Measurements from ENCODE around the gene RNF14. TPM values are rescaled to one million over a fixed set of nuclear protein-coding genes. Genes with fewer than 3 reads are reported as not detected.

The RNF14 gene
- total and polyA plus RNA-seq, 12 donors: 20.3 to 130 (median 100) TPM

DNA sequence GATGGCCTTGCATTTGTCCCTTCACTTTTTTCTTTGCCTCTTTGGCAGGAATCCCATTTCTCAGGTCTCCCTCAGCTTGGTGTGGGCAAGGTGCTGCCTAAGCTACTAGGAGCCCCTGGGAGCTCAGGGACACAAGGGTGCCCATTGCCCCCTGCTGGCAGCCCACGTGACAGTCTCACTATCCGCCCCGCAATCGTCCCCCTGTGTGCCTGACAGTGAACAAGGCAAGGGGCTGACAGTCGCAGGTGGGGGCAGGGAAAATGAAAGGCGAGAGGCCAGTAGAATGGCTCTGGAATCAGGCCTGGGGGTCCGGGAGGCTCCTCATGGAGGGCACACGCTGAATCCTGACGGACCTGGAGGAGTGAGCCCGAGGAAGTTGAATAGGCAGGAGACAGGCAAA, 8.9 kb upstream of the RNF14 start:
- Histone ChIP-seq H3K36me3 (peaks cover 0 to 2% (median 0%) of the 10 kb centered on the region in 9 donors), H3K4me1 (peaks cover 5 to 60% (median 44%) of the 10 kb centered on the region in 9 donors), H3K9me3 (no peaks in the 10 kb centered on the region), H3K27me3 (no peaks in the 10 kb centered on the region), H3K4me3 (no peak overlapping the region), H3K27ac (peak overlapping the region in 8 of 10 donors; percentile 36 to 89 (median 82))
- intact Hi-C loops (cut with DNase I): loop anchor here in 9 of 10 donors (1.0 to 10.0 kb wide), 11 partner anchors 38 to 295 kb away; partner anchors contain the start of gene DELE1 (in 1 of the 9)
- TF ChIP-seq, protein P1, sequence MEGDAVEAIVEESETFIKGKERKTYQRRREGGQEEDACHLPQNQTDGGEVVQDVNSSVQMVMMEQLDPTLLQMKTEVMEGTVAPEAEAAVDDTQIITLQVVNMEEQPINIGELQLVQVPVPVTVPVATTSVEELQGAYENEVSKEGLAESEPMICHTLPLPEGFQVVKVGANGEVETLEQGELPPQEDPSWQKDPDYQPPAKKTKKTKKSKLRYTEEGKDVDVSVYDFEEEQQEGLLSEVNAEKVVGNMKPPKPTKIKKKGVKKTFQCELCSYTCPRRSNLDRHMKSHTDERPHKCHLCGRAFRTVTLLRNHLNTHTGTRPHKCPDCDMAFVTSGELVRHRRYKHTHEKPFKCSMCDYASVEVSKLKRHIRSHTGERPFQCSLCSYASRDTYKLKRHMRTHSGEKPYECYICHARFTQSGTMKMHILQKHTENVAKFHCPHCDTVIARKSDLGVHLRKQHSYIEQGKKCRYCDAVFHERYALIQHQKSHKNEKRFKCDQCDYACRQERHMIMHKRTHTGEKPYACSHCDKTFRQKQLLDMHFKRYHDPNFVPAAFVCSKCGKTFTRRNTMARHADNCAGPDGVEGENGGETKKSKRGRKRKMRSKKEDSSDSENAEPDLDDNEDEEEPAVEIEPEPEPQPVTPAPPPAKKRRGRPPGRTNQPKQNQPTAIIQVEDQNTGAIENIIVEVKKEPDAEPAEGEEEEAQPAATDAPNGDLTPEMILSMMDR (IDR thresholded peaks at IDR 0.05): peak in 6 of 9 donors; percentile 28 to 49 (median 36)
- WGBS, 2 donors: 49 to 55% methylated on average over 10 of the region's 10 CpGs
- peak in 2 of 8 donors; percentile 27 to 41 for ATAC-seq
- no peak for DNase-seq

DNA sequence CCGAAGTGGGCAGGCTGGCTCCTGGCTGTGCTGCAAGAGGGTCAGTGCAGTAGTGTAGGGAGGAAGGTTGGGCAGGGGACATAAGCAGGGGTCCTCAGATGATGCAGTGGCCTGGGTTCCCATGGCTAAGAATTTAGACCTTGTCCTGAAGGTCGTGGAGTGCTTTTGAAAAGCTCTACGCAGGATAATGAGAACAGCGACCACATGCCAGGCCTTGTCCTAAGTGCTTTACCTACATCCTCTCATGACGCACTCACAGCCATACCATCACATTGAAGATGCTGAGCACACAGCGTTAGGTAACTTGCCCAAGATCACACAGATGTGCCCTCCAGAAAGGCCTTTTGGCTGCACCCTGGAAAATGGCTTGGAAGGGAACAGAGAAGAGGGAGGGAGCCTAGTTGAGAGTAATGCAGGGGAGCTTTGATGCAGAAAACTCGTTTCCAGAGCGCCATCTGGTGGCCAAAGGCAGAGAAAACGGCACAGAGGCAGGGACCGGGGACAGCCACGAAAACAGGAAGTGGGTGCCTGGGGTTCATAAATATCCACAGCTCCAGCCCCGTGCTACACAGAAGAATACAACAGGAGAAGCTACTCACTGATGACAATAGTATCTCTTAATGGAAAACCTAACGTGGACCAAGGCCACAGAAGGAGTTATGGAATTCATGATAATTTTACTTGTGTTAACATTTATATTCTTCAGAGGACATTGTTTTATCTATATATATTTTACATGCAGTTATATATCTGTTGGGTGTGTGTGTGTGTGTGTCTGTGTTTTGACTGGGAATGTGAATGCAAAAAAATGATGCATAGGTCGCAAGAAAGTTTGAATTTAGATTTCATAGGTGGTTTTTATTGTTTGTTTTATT, 8.2 kb upstream of the RNF14 start:
- peak; percentile 78 to 87 (median 82) for ATAC-seq
- TF ChIP-seq, protein P1 (IDR thresholded peaks at IDR 0.05): peak; percentile 86 to 95 (median 91)
- H3K9me3 ChIP-seq: no peaks in the 10 kb centered on the region
- no peak overlapping the region for H3K4me3 ChIP-seq
- WGBS, 2 donors: 26 to 29% methylated on average over 14 of the region's 14 CpGs
- H3K27me3 ChIP-seq: no peaks in the 10 kb centered on the region
- peak; percentile 86 to 92 for DNase-seq
- intact Hi-C loops (cut with DNase I): loop anchor here in 9 of 10 donors (1.0 to 10.0 kb wide), 11 partner anchors 38 to 295 kb away; partner anchors contain the start of gene DELE1 (in 1 of the 9)
- H3K4me1 ChIP-seq: peaks cover 5 to 55% (median 41%) of the 10 kb centered on the region in 9 donors
- H3K27ac ChIP-seq: peak overlapping the region in 8 of 10 donors; percentile 36 to 89 (median 82)
- no peaks in the 10 kb centered on the region for H3K36me3 ChIP-seq

DNA sequence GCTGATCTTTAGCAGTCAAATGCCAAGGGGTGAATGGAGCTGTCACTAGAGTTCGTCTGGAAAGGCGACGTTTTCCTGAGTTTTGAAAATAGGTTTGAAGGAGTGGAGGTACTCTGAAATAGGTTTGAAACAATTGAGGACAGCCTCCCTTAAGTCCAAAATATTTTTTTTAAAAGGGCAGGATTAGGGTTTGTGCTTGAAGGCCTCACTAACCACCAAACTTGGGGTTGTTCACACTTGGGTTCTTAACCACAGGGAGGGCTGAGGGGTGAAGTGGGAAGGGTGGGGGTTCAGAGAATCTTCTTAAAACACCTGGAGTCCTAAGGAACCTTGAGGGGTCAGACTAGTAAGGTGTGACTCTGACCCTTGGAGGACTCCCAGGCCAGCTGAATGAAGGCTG, 7.4 kb upstream of the RNF14 start:
- intact Hi-C loops (cut with DNase I): loop anchor here in 8 of 10 donors (2.0 to 10.0 kb wide), 9 partner anchors 39 to 271 kb away; partner anchors contain the start of gene DELE1 (in 1 of the 8)
- Histone ChIP-seq H3K4me1 (peaks cover 5 to 50% (median 41%) of the 10 kb centered on the region in 9 donors), H3K4me3 (no peak overlapping the region), H3K36me3 (no peaks in the 10 kb centered on the region), H3K9me3 (no peaks in the 10 kb centered on the region), H3K27me3 (no peaks in the 10 kb centered on the region), H3K27ac (peak overlapping the region in 1 of 10 donors; percentile 72)
- TF ChIP-seq, protein P1 (IDR thresholded peaks at IDR 0.05): no peak
- no peak for ATAC-seq
- WGBS, 2 donors: 85 to 91% methylated on average over 3 of the region's 3 CpGs
- no peak for DNase-seq

DNA sequence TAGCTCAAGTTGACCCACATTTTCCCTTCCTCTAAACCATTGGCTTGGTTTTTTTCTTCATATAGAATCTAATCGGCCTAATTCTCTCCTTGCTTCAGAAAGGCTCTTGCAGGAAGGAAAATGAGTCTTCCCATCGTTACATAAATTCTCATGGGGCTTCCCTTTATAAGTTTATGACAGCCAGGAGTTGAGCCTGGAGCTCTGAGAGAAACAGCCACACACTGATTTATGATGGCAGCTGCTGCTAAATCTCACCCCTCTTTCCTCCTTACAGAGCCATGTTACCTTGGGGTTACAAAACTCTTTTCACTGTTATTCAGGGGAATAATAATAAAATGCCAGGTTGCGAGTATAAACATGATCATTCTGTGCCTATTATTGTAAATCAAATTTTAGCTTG, 5.2 kb upstream of the RNF14 start:
- 58 to 66% methylated on average over 3 of the region's 3 CpGs for WGBS, 2 donors
- Histone ChIP-seq H3K4me1 (peaks cover 5 to 34% (median 26%) of the 10 kb centered on the region in 9 donors), H3K4me3 (no peak overlapping the region), H3K9me3 (no peaks in the 10 kb centered on the region), H3K27ac (no peak overlapping the region), H3K27me3 (no peaks in the 10 kb centered on the region), H3K36me3 (no peaks in the 10 kb centered on the region)
- ATAC-seq (no peak), DNase-seq (no peak)
- intact Hi-C loops (cut with DNase I): loop anchor here in 8 of 10 donors (2.0 to 10.0 kb wide), 9 partner anchors 41 to 273 kb away; partner anchors contain the start of gene DELE1 (in 1 of the 8)
- TF ChIP-seq, protein P1 (IDR thresholded peaks at IDR 0.05): no peak

All from heart right ventricle (tissue), 16 donors.